ENCODE results near the gene CLEC4F. TPM values are rescaled to one million over a fixed set of nuclear protein-coding genes. Genes with fewer than 3 reads are reported as not detected.

Gene CLEC4F
- total and polyA plus RNA-seq, 12 donors: 0.06 to 2.4 (median 0.30) TPM; not detected in 2

- no peaks in the 10 kb centered on the region for H3K36me3 ChIP-seq
- no peak for TF ChIP-seq CTCF (IDR thresholded peaks at IDR 0.05)
- peaks cover 0 to 51% (median 22%) of the 10 kb centered on the region in 7 donors for H3K27me3 ChIP-seq
- WGBS, 2 donors: 60 to 73% methylated on average over 8 of the region's 8 CpGs
- H3K9me3 ChIP-seq: peaks cover 0 to 3% (median 0%) of the 10 kb centered on the region in 11 donors
- ATAC-seq: no peak
- DNase-seq: no peak
- H3K4me3 ChIP-seq: no peak overlapping the region
- H3K27ac ChIP-seq: no peak overlapping the region
- intact Hi-C loops (cut with DNase I): loop anchor here in 6 of 10 donors (10.0 kb wide), 4 partner anchors 125 to 435 kb away; no protein-coding TSS in a partner anchor
- H3K4me1 ChIP-seq: no peaks in the 10 kb centered on the region
Measured at GRCh38 chr2:70779911-70780545, 40.4 kb downstream of the CLEC4F start.

- ATAC-seq (no peak), DNase-seq (no peak)
- Histone ChIP-seq H3K9me3 (peaks cover 0 to 3% (median 0%) of the 10 kb centered on the region in 11 donors), H3K27ac (no peak overlapping the region), H3K36me3 (no peaks in the 10 kb centered on the region), H3K27me3 (peaks cover 0 to 52% (median 24%) of the 10 kb centered on the region in 7 donors), H3K4me1 (no peaks in the 10 kb centered on the region), H3K4me3 (no peak overlapping the region)
- WGBS, 2 donors: 57 to 62% methylated on average over 3 of the region's 3 CpGs
- no peak for TF ChIP-seq CTCF (IDR thresholded peaks at IDR 0.05)
- intact Hi-C loops (cut with DNase I): loop anchor here in 1 of 10 donors (10.0 kb wide), 1 partner anchor 125 kb away; no protein-coding TSS in a partner anchor
Measured at GRCh38 chr2:70779491-70779890, 40.9 kb downstream of the CLEC4F start.

GRCh38 chr2:70778676-70779075, 41.7 kb downstream of the CLEC4F start:
- WGBS, 2 donors: 64 to 77% methylated on average over 1 of the region's 1 CpG
- H3K36me3 ChIP-seq: no peaks in the 10 kb centered on the region
- no peak for TF ChIP-seq CTCF (IDR thresholded peaks at IDR 0.05)
- intact Hi-C loops (cut with DNase I): loop anchor here in 1 of 10 donors (10.0 kb wide), 1 partner anchor 124 kb away; no protein-coding TSS in a partner anchor
- H3K27me3 ChIP-seq: peaks cover 0 to 56% (median 29%) of the 10 kb centered on the region in 7 donors
- DNase-seq: no peak
- peaks cover 0 to 3% (median 0%) of the 10 kb centered on the region in 11 donors for H3K9me3 ChIP-seq
- no peaks in the 10 kb centered on the region for H3K4me1 ChIP-seq
- no peak for ATAC-seq
- no peak overlapping the region for H3K4me3 ChIP-seq
- no peak overlapping the region for H3K27ac ChIP-seq

GRCh38 chr2:70777450-70777849, 42.9 kb downstream of the CLEC4F start:
- Histone ChIP-seq H3K4me3 (no peak overlapping the region), H3K27me3 (peaks cover 0 to 60% (median 37%) of the 10 kb centered on the region in 7 donors)
- WGBS, 2 donors: 66 to 89% methylated on average over 2 of the region's 2 CpGs

More at GRCh38 chr2:70777450-70777849, 42.9 kb downstream of the CLEC4F start:
- DNase-seq: no peak
- Histone ChIP-seq H3K36me3 (no peaks in the 10 kb centered on the region), H3K9me3 (peaks cover 0 to 3% (median 0%) of the 10 kb centered on the region in 11 donors), H3K4me1 (no peaks in the 10 kb centered on the region), H3K27ac (no peak overlapping the region)
- intact Hi-C loops (cut with DNase I): loop anchor here in 1 of 10 donors (10.0 kb wide), 1 partner anchor 123 kb away; no protein-coding TSS in a partner anchor
- no peak for TF ChIP-seq CTCF (IDR thresholded peaks at IDR 0.05)
- no peak for ATAC-seq
